Measurements from ENCODE around the gene HERC5.
"Not testable (repeated sequence)": the region's sequence is repeated elsewhere in the genome, so short reads cannot be mapped to it uniquely, and the experiment has no call there.

DNA sequence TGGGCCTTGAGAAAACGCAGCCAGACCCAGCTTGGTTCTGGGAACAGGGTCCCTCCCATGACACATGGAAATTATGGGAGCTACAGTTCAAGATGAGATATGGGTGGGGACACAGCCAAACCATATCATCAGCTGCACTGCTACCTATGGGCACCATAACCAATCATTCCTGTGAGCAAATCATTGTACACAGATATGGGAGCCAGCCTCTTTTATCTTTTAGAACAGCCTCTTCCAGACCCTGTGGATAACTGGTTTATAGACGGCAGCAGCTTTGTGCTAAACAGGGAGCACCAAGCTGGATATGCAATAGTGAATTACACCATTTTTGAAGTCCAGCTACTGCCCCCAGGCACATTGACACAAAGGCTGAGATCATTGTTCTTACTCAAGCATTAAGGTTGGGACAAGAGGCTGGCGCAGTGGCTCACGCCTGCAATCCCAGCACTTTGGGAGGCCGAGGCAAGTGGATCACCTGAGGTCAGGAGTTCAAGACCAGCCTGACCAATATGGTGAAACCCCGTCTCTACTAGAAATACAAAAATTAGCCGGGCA is 8.6 kb upstream of the HERC5 start:
- not testable (repeated sequence) for TF ChIP-seq CTCF, POLR2A (IDR thresholded peaks at IDR 0.05)
